Loucy (cell line): ENCODE results near the gene SCAMP2.
"Not testable (repeated sequence)": the region's sequence is repeated elsewhere in the genome, so short reads cannot be mapped to it uniquely, and the experiment has no call there.

ENCODE experiments used
- H2AFZ ChIP-seq: fragments of 200-600 bp; sonication (generic); 2 replicates; pipeline ENCODE4 v1.6.0; 2016; ENCODE audit warnings: antibody characterized with exemption, mild to moderate bottlenecking, low read length, moderate library complexity
- H3F3A ChIP-seq: fragments of 200-600 bp; 2 replicates; pipeline ENCODE4 v1.6.0; 2016; ENCODE audit warnings: antibody characterized with exemption, low read depth, mild to moderate bottlenecking
- H3K27me3 ChIP-seq: fragments of 200-600 bp; sonication (generic); 2 replicates; pipeline ENCODE4 v1.6.1; 2014; ENCODE audit warnings: low read length, mild to moderate bottlenecking; ENCODE audit not compliant: insufficient read depth, poor library complexity, severe bottlenecking
- H3K36me3 ChIP-seq: fragments of 200-600 bp; sonication (generic); 2 replicates; pipeline ENCODE4 v1.6.1; 2016; ENCODE audit warnings: low read length; ENCODE audit not compliant: insufficient read depth
- H3K4me1 ChIP-seq: fragments of 200-600 bp; sonication (generic); 2 replicates; pipeline ENCODE4 v1.5.1; 2014; ENCODE audit warnings: low read length, mild to moderate bottlenecking; ENCODE audit not compliant: insufficient read depth, poor library complexity, severe bottlenecking
- H3K4me2 ChIP-seq: fragments of 200-600 bp; sonication (generic); 2 replicates; pipeline ENCODE4 v1.6.0; 2014; ENCODE audit warnings: antibody characterized with exemption, low read length, low read depth, mild to moderate bottlenecking; ENCODE audit not compliant: poor library complexity, severe bottlenecking
- H3K4me3 ChIP-seq: fragments of 200-600 bp; sonication (generic); 2 replicates; pipeline ENCODE4 v1.5.1; 2014; ENCODE audit warnings: low read length, mild to moderate bottlenecking, mixed read lengths; ENCODE audit not compliant: poor library complexity, severe bottlenecking
- H3K79me2 ChIP-seq: fragments of 200-600 bp; sonication (generic); 2 replicates; pipeline ENCODE4 v1.6.1; 2014; ENCODE audit warnings: low read length; ENCODE audit not compliant: insufficient read depth
- H3K9ac ChIP-seq: fragments of 200-600 bp; sonication (generic); 2 replicates; pipeline ENCODE4 v1.6.0; 2014; ENCODE audit warnings: mild to moderate bottlenecking, low read depth, low read length, moderate library complexity; ENCODE audit not compliant: poor library complexity, severe bottlenecking
- H3K9me2 ChIP-seq: fragments of 200-600 bp; sonication (generic); replicated peaks from 2 replicates; pipeline ENCODE4 v1.6.1; 2016; ENCODE audit warnings: low read depth, low read length, mixed read lengths
- H3K9me3 ChIP-seq: fragments of 200-600 bp; sonication (generic); 2 replicates; pipeline ENCODE4 v1.6.1; 2014; ENCODE audit warnings: mild to moderate bottlenecking, antibody characterized with exemption, low read length, low read depth; ENCODE audit not compliant: insufficient read depth
- H4K20me1 ChIP-seq: fragments of 200-600 bp; sonication (generic); 2 replicates; pipeline ENCODE4 v1.6.0; 2014; ENCODE audit warnings: antibody characterized with exemption, low read length, mild to moderate bottlenecking; ENCODE audit not compliant: insufficient read depth, poor library complexity, severe bottlenecking
- CTCF ChIP-seq: fragments of 200-600 bp; sonication (generic); conservative IDR thresholded peaks from 2 replicates; pipeline ENCODE4 v1.5.1; 2014; ENCODE audit warnings: mild to moderate bottlenecking, antibody characterized with exemption, low read length
- EZH2phosphoT487 ChIP-seq: fragments of 200-600 bp; IDR thresholded peaks from 2 replicates; pipeline ENCODE4 v1.6.1; 2018; ENCODE audit warnings: antibody characterized with exemption, mild to moderate bottlenecking, moderate library complexity, borderline replicate concordance

Gene SCAMP2

DNA sequence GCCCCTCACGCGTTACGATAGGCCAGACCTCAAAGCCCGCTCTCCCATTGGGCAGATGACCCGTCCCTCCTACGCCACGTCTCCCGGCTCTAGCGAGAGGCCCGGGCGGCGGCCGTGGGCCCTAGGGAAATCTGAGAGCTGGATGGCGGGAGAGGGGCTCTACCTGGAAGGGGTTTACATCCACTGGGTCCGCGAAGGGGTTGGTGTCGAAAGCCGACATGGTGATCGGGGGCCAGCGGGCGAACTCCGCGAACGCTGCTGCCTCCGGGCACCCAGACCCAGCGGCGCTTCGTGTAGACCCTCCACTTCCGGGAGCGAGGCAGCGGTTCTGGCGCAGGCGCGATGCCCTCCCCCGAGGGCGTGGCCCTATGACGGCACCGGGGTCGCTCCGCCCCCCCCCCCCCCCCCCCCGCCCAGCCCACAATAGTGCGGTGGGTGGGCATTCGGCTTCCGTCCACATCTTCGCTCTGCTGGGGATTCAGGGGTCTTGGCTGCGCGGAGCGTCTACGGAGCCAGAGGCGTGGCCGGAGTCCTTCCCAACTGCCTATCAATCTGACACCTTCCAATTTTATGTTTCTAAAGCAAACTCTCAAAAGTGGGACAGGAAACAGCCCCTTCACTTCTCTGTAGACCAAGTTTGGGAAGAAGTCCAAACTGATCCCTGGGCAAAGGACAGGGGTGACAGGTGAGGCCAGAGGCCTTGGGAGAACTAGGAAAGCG lies at the start of gene SCAMP2:
Gene SCAMP2, minus strand, starts transcription at position 330 of the 720 bp plus-strand sequence. Its CDS starts 110 bp downstream, at position 220.
- no peak for TF ChIP-seq CTCF
- no peak for TF ChIP-seq EZH2phosphoT487
- Histone ChIP-seq H3K4me3 (peak within 1 kb of the TSS; percentile 99), H3K9me2 (no peaks in the 10 kb centered on the region), H3K27me3 (no peaks in the 10 kb centered on the region), H3K79me2 (peaks cover 42% of the 10 kb centered on the region), H3K4me1 (peaks cover 42% of the 10 kb centered on the region), H3K4me2 (peak within 1 kb of the TSS; percentile 98), H3K9me3 (no peaks in the 10 kb centered on the region), H3K9ac (peak within 1 kb of the TSS; percentile 88), H3F3A (peaks cover 23% of the 10 kb centered on the region), H2AFZ (peak within 1 kb of the TSS; percentile 96), H4K20me1 (peaks cover 28% of the 10 kb centered on the region), H3K36me3 (no peaks in the 10 kb centered on the region)

DNA sequence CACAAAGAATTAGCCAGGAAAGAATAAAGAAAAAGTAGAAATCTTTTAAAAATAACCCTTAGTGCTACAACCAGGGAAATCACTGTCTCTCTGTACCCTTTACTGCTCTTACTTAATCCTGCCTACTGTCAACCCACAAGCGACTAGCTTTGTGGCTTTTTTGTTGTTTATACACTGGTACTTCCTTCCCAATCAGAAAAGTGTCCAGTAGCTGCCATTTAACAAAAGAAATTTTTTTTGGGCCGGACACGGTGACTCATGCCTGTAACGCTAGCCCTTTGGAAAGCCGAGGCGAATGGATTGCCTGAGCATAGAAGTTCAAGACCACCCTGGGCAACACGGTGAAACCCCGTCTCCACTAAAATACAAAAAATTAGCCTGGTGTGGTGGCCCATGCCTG lies 47.3 kb upstream of the SCAMP2 start:
- no peaks in the 10 kb centered on the region for H3F3A ChIP-seq

DNA sequence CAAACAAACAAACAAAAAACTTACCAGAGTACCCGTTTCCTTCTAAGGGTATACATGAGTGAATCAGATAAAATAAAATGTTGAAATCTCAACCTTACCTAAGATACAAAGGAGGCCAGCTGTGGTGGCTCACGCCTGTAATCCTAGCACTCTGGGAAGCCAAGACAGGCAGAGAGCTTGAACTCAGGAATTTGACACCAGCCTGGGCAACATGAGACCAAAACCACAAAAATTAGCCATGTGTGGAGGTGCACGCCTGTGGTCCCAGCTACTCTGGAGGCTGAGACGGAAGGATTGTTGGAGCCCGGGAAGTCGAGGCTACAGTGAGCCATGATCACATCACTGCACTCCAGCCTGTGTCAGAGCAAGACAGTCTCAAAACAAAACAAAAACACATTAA lies 44.5 kb upstream of the SCAMP2 start:
- TF ChIP-seq EZH2phosphoT487 (no peak), CTCF (no peak)
- H2AFZ ChIP-seq: no peak overlapping the region
- no peak overlapping the region for H3K9ac ChIP-seq
- no peaks in the 10 kb centered on the region for H3K4me1 ChIP-seq
- H3F3A ChIP-seq: no peaks in the 10 kb centered on the region
- H3K9me2 ChIP-seq: no peaks in the 10 kb centered on the region
- H3K79me2 ChIP-seq: no peaks in the 10 kb centered on the region
- H3K4me2 ChIP-seq: no peak overlapping the region
- no peak overlapping the region for H3K4me3 ChIP-seq
- H3K27me3 ChIP-seq: no peaks in the 10 kb centered on the region
- H4K20me1 ChIP-seq: no peaks in the 10 kb centered on the region
- peaks cover 67% of the 10 kb centered on the region for H3K36me3 ChIP-seq
- H3K9me3 ChIP-seq: no peaks in the 10 kb centered on the region

More for the DNA sequence above, 47.3 kb upstream of the SCAMP2 start:
- peaks cover 77% of the 10 kb centered on the region for H3K36me3 ChIP-seq
- H3K9me3 ChIP-seq: no peaks in the 10 kb centered on the region
- H3K9me2 ChIP-seq: no peaks in the 10 kb centered on the region
- H3K4me1 ChIP-seq: no peaks in the 10 kb centered on the region
- H4K20me1 ChIP-seq: peaks cover under 1% of the 10 kb centered on the region
- no peak overlapping the region for H3K9ac ChIP-seq
- no peak overlapping the region for H3K4me2 ChIP-seq
- no peaks in the 10 kb centered on the region for H3K27me3 ChIP-seq
- no peaks in the 10 kb centered on the region for H3K79me2 ChIP-seq
- no peak overlapping the region for H2AFZ ChIP-seq
- H3K4me3 ChIP-seq: no peak overlapping the region
- no peak for TF ChIP-seq CTCF
- TF ChIP-seq EZH2phosphoT487: no peak

DNA sequence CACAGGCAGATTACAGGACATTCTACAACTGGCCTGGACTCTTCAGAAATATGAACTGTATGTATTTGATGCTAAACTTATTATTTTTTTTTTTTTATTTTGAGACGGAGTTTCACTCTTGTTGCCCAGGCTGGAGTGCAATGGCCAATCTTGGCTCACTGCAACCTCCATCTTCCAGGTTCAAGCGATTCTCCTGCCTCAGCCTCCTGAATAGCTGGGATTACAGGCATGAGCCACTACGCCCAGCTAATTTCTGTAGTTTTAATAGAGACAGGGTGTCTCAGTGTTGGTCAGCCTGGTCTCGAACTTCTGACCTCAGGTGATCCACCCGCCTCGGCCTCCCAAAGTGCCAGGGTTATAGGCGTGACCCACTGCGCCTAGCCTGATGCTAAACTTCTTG lies 40.6 kb upstream of the SCAMP2 start:
- H3K4me1 ChIP-seq, H3K9me3 ChIP-seq, H3K4me2 ChIP-seq, H3F3A ChIP-seq, H2AFZ ChIP-seq, H3K4me3 ChIP-seq, H3K9me2 ChIP-seq, H3K9ac ChIP-seq, H4K20me1 ChIP-seq, H3K27me3 ChIP-seq, H3K79me2 ChIP-seq: not testable (repeated sequence)
- peaks cover 32% of the 10 kb centered on the region; the same call in 1 of the 2 replicates for H3K36me3 ChIP-seq
